Fibroblast of the conjunctiva (primary cell): ENCODE results near the gene SPACA6.

Experiments used
- DNase-seq: peaks from one replicate; pipeline ENCODE4 v3.0.0-alpha.2; 2010; ENCODE audit warnings: low read depth

Gene SPACA6

DNA sequence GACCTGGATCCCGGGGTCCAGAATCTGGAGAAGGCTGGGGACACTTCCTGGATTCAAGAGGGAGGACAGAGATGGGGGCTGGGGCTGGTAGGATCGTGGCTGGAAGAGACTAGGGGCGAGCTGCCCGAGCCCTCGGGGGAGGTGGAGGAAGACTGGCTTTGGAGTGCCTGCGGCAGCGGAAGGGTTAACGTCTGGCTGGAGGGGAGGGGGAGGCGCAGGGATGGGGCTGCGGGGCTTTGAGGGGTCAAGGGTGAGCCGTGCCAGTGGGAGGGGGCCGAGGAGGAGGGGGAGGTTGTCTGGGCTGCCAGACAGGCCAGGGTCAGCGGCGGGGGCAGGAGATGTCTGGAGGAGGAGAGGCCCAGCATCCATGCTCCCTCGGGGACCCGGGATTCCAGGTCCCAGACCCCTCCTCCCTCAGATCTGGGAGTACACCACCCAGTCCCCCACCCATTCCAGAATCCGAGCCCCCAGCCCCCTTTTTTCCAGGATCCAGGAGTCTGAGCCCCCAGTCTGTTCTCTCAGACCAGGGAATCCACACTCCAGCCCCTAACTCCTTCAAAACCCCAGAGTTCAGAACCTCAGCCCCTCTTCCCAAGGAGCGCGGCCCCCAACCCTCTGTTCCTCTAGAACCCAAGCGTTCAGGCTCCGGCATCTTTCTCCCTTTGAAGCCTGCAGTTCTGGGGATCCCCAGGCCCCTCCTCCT lies 3.2 kb upstream of the SPACA6 start:
- no peak for DNase-seq

DNA sequence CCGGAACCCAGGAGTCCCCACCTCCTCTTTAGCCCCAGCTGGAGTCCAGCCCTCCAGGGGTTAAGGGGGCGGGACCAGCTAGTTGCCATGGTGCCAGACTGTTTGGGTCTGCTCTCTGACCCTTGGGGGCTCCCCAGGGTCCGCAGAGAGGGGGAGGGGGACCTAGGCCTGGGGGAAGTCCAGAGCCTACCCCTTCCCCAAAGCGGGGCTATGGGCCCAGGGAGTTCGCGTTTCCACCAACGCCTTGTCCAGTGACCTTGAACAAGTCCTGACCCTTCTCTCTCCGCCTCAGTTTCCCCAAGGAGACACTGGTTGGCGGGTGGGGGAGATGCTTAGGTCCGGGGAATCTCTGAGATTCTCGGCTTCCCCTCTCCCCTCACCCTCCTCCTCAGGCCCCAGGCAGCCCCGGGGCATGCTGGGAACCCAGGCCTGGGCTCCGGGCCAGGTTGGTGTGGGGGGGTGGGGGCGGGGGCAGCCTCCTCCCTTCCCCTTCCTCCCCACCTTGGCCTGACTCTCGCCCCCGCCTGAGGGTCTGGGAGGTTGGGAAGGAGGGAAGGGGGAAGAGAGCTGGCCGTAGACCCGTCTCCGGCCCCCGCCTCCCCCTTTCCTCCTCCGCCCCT lies 2.6 kb upstream of the SPACA6 start:
- DNase-seq: no peak

DNA sequence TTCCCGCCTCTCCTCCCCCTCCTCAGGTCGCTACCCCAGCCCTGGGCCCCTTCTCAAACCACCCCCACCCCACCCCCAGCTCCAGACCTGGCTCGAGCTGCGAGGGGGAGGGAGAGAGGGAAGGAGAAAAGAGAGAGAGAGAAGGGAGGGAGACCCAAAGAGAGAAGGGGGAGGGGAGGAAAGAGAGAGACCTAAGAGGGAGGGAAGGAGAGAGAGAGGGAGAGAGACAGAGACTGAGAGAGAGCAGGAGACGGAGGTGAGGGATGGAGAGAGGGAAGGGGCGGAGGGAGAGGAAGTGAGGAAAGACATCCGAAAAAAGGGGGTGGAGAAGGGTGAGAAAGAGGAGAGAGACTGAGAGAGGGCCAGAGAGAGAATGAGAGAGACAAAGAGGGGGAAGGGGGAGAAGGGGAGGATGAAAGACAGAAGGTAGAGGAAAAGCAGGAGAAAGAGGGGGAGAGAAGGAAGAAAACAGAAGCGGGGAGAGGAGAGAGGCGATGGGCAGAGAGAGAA lies 2.0 kb upstream of the SPACA6 start:
- DNase-seq: no peak

DNA sequence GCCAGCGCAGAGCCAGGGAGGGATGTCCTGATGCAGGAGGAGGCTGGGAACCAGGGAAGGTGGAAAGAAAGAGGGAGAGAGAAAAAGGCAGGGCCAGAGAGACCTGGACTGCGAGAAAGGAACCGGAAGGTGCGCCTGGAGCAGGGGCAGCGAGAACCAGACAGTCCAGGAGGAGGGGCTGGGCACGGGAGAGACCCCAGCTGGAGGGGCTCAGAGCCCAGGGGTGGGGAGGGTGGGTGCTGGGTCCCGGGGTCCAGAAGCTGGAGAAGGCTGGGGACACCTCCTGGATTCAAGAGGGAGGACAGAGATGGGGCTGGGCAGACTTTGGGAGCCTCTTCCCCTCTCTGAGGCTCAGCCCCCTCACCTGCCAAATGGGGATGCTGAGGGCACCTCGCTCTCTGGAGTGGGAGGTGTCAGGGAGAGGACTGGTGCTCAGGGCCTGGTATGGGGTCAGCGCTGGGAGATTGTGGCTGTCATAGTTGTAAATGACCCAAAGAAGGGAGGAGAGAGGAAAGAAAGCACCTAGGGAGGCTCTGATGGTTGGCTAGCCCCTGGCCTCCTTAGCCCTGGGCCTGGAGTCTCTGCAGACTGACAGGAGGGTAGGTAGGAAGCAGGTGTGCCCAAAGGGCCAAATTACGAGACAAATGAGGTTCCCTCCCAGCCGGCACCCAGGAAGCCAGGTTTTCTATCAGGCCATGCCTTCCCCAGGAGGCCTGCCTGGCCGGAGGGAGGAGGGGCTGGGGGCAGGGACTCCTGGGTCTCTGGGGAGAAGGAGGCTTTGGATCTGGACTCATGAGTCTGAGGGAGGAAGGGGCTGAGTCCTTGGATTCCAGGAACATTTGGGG lies 1.3 kb upstream of the SPACA6 start:
- DNase-seq: no peak

DNA sequence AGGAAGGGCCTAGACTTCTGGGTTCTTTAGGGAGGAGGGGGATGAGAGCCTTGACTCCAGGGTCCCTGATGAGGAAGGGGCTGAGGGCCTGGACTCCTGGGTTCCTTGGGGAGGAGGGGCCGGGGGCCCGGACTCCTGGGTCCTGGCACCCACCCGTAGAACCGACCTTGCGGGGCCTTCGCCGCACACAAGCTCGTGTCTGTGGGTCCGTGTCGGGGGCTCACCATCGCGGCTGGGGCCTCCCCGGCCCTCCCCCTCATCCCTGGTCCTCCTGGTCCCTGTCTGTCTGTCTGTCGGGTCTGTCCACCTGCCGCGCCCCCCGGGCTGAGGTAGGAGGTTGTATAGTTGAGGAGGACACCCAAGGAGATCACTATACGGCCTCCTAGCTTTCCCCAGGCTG lies 662 bp upstream of the SPACA6 start:
- DNase-seq: no peak

DNA sequence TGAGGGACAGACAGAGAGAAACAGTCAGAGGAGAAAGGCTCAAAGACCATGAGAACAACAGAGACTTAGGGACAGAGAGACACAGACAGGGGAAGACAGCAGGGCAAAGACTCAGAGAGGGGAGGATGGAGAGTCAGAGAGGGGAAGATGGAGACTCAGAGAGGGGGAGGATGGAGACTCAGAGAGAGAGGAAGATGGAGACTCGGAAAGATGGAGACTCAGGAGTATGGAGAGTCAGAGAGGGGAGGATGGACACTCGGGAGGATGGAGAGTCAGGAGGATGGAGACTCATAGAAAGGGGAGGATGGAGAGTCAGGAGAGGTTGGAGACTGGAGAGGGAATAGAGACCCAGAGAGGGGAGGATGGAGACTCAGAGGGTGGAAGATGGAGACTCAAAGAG lies 689 bp downstream of the SPACA6 start:
- DNase-seq: no peak

DNA sequence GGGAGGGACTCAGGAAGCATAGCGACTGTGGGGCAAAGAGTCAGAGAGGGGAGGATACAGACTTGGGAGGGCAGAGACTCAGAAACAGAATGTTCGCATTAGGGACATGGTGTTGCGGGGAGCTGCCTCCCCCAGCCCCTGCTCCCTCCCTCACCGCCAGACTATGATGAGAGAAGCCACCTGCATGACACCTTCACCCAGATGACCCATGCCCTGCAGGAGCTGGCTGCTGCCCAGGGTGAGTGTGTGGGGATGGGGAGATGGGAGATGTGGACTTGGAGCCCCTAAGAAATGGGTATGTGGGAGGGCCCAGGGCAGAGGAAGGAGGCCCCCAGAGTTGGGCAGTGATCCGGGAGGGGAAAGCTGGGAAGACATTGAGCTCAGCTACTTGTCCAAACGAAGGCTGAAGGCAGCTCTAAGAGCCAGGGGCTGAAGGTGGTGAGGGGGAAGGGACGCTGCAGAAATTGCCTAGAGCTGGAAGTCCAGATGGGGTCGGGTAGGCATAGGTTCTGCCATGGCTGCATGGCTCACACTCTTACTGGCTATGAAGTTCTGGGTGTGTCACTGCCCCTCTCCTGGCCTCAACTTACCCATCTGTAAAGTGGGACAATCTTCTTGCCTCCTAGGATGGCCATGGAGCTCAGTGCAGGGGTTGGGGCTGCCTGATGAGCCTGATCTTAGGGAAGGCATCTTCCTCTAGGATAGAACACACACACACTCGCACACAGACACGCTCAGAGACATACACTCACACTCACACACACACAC lies 1.4 kb downstream of the SPACA6 start:
- DNase-seq: no peak

DNA sequence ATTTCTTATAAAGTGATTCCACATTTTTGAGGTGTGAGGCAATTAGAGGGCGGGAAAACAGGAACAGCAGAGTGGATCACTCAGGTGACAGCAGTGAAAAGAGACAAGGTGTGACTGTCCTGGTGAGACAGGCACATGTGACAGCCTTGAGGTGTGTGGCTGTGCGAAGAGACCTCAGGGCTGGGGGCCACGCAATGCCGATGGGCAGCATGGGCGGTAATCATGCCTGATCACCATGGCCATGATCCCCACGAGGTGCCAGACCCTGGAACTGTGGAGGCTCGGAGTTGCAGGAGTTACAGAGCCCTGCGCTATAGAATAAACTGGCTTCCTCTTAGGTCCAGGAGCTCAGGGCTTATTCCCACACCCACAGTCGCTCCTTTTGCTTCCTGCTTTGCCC lies 2.0 kb downstream of the SPACA6 start:
- DNase-seq: no peak

DNA sequence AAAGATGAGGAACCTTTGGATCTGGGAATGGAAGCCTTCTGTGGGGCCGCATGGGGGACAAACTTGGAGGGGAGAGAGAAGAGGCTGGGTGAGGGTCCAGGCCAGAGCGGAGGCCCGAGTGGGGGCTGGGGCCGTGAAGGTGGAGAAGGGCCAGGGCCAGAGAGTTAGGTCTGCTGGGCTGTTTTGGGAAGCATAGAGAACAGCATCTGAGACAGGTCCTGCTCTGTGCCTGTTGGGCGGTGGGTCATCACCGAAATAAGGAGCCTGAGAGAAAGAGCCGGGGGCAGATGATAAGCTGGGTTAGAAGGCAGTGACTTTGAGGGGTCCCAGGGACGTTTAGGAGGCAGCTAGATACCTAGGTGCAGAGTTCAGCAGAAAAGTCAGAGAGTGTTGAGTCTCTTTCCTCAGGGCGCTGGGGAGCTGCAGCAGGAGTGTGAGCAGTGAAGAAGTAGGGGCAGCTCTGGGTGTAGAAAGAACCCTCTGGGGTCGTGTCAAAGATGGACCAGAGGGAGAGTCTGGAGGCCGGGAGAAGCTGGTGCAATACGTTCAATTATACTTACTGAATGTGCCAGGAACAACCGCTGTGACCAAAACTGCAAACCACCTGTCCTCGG lies 2.7 kb downstream of the SPACA6 start:
- DNase-seq: no peak

DNA sequence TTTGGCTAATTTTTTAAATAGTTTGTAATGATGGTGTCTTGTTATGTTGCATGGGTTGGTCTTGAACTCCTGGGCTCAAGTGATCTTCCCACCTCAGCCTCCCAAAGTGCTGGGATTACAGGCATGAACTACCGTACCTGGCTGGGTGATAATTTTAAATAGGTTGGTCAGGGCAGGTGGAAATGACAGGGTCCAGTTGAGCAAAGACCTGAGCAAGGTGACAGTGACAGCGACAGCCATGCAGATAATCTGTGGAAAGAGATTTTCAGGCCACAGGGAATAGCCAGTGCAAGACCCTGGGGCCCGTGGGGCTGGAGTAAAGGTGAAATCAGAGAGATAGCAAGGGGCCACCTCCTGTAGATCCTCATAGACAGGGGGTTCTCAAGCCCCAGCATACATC lies 3.5 kb downstream of the SPACA6 start:
- no peak for DNase-seq

DNA sequence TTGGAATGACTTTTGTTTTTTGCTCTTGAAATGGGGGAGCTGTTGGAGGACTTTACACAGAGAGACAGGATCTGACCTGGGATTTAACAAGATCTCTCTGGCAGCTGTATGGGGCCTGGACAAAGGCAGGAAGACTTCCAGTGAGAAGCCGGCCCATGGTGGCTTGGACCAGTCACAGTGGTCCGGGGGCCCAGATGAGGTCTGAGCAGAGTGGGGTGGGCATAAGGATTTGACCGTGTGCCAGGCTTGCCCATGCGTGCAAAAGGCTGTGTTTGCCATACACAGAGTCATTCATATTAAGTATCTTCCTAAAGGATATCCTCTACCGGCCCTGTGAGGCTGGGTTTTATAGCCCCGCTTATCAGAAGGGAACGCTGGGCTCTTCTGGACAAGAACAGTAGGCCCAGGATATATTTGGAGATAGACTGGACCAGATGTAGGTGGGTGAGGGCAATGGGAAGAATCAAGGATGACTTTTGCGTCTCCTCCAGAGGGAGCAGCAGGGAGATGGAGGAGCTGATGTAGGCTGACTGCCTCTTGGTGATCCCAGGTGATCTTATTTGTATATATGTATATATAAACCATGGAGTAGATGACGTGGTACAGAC lies 4.1 kb downstream of the SPACA6 start:
- no peak for DNase-seq

DNA sequence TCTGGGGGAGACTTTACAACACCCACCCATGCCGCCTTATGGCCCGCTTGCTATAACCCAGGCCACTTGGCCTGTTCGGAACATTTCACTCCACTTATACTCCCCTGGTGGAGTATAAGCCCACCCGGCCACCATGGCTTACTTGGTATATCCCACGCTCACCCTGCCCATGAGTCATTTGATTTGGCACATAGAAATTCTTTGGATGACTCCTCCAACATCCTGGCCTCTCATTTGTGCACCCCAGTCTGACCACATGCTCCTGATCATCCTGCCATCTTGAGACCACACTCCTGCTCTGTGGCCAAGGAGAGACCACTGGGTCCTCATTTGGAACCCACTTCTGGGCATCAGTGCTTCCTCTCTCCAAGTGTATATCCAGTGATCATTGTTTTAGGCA lies 5.2 kb downstream of the SPACA6 start:
- DNase-seq: no peak

DNA sequence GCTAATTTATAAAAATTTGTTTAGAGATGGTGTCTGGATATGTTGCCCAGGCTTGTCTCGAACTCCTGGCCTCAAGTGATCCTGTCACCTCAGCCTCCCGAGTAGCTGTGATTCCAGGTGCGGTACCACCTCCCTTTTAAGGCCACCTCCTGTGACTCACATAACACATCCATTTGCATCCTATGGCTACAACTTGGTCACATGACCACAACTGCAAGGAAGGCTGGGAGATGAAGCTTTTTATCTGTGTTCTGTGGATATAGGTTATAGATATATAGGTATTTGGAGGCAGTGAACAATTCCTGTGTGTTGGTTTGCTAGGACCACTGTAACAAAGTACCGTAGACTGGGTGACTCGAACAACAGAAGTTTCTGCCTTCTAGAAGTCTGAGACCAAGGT lies 6.0 kb downstream of the SPACA6 start:
- no peak for DNase-seq

DNA sequence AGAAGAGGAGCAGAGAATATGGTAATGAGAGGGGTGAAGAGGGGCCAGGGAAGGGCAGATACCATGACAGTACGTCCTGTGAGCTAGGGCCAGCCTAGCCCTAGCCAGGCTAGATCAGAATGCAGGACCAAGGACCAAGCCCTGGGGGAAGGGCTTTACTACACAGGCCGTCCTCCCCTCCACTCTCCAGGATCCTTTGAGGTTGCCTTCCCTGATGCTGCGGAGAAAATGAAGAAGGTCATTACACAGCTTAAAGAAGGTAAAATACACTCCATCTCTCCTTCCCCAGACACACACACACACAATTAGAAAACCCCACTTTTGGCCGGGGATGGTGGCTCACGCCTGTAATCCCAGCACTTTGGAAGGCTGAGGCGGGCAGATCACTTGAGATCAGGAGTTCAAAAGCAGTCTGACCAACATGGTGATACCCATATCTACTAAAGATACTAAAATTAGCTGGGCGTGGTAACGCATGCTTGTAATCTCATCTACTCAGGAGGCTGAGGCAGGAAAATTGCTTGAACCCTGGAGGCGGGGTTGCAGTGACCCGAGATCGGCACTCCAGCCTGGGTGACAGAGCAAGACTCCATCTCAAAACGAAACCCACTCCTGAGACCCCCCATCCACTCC lies 8.5 kb downstream of the SPACA6 start:
- DNase-seq: no peak

DNA sequence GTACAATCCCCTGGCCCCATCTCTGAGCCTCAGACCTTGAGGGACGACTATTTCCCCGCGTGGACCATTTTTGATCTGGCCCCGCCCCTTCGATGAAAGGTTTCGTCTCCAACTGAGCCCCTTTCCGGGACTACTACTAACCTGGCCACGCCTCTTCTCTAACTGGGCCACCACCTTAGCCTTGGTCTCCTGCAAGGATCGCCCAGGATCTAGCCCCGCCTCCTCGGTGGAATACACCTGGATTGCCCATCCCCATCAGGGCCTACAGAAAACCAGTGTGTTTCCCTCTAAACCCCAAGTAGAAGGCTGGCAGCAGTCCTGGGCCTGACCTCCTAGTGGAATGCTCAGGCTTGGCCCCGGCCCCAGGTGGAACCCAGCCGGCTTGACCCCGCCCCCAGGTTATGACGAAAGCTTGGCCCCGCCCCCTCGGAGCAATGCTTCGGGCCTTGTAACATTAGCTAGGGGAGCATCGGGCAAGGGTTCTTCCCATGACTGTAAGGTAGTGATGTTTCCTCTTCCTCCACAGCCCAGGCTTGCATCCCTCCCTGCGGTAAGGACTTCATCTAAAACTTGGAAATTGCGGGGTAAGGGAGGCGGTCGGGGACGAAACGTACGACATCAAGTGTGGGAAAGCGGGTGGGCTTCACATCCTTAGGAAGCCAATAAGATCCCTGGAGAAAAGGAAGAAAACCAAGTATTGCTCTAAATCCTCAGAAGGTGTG lies 9.1 kb downstream of the SPACA6 start:
- DNase-seq: no peak

DNA sequence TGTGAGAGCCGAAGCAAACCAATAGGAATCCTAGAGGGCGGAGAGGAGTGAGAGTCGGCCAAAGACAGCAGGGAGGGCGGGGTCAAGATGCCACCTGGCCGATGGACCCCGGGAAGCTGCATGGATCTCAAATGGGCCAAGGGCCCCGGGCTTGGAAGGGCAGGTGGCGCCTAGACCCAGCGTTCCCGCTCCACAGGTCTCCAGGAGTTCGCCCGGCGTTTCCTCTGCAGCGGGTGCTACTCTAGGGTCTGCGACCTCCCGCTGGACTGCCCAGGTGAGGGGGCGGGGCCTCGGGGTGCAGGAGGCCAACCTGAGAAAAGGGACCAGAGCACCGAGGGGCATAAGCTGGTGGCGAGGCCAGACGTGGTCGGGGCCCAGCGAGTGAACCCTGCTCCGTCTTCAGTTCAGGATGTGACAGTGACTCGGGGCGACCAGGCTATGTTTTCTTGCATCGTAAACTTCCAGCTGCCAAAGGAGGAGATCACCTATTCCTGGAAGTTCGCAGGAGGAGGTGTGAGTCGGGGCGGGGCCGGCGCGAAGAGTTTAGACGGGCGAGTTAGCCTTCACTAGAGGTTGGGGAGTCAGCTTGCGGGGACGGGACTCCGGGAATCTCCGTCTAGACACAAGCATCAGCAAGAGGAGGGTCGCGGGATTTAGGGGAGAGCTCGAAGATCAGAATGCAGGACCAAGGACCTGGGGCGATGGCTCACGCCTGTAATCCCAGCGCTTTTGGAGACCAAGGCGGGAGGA lies 9.9 kb downstream of the SPACA6 start:
- DNase-seq: no peak

DNA sequence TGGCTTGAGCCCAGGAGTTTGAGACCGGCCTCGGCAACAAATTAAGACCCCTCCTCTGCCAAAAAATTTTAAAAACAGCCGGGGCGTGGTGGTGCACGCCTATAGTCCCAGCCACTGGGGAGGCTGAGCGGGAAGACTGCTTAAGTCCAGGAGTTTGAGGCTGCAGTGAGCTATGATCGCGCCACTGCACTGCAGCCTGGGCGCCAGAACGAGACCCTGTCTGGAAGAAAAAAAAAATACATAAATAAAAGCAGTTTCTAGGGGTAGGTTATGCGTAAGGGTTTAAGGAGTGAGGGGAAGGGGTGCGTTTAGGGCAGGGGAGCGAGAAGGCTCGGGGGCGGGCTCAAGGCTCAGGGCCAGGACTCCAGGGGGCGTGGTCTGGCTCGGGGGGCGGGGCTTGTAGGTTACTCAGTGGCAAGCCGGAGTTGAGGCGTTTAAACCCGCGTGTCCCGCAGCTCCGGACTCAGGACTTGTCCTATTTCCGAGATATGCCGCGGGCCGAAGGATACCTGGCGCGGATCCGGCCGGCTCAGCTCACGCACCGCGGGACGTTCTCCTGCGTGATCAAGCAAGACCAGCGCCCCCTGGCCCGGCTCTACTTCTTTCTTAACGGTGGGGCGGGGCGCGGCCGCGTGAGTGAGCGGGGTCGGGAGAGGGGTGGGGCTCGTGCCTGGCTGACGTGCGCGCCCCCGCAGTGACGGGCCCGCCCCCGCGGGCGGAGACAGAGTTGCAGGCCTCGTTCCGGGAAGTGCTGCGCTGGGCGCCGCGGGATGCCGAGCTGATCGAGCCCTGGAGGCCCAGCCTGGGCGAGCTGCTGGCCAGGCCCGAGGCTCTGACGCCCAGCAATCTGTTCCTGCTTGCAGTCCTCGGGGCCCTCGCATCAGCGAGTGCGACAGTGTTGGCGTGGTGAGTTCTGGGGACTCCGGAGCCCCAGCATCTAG lies 10.7 kb downstream of the SPACA6 start:
- DNase-seq: peak; percentile 83

DNA sequence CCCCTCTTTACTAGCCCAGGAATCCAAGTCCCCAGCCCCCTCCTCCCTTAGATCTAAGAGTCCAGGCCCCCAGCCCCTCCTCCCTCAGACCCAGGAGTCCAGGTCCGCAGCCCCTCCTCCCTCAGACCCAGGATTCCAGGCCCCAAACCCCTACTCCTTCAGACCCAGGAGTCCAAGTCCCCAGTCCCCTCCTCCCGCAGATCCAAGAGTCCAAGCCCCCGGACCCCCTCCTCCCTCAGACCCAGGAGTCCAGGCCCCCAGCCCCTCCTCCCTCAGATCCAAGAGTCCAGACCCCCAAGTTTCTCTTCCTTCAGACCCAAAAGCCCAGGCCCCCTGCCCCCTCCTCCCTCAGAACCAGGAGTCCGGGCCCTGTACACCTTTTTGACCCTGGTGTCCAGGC lies 11.5 kb downstream of the SPACA6 start:
- no peak for DNase-seq
